A204.1 (cell line): Measurements from ENCODE around the gene MYH15.
A peak's percentile ranks its signal among the peaks of the same experiment; 100 is the strongest.

Experiments used
- FAIRE-seq: peaks from 2 replicates; lab custom pipeline; 2012; peaks lifted over from hg19 to GRCh38; lab: Jason Lieb, UNC

Gene MYH15

DNA sequence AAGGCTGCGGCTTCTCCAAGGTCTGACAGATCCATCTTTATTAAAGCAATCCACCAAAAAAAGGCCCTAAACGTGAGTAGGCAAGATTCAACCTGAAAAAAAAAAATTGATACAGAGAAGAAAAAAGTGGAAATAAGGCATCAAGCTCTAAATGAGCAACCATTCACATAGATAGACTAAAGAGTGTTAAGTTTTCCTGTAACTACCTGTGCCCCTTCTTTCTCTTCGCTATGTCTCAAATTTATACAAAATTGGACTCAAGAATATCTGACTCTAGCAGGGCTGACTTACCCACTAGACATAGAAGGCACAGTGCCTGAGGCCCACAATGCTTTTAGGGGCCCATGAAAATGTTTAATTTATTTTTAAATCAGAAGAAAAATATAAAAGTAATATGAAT lies at the start of gene MYH15:
Gene MYH15, minus strand, starts transcription at position 101 of the 400 bp plus-strand sequence. Its CDS starts 66 bp downstream, at position 35.
- no peak for FAIRE-seq

DNA sequence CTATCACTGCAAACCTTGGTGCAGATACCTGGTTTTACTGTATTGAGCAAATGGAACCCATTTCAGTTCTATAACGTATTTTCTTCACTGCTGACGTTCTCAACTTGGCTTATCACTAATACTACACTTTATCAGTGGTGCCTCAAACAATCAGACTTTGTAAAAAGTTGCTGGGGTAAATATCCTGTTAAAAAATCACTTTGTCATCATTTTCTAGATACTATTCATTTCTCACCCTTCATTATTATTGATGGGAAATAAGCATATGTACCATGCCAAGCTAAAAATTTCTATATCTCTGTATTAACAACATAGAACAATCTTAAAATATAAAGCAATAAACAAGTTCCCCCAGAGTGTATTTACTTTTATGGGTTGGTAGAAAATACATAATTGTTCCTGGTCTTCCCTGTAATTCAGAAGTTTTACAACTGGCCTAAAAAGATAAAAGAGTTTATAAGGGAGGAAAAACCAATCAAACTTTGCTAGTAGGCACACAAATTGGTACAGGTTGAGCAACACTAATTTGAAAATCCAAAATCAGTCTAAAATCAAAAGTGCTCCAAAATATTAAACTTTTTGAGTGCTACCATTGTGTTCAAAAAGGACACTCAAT lies 45.7 kb upstream of the MYH15 start:
- FAIRE-seq, result no peak

DNA sequence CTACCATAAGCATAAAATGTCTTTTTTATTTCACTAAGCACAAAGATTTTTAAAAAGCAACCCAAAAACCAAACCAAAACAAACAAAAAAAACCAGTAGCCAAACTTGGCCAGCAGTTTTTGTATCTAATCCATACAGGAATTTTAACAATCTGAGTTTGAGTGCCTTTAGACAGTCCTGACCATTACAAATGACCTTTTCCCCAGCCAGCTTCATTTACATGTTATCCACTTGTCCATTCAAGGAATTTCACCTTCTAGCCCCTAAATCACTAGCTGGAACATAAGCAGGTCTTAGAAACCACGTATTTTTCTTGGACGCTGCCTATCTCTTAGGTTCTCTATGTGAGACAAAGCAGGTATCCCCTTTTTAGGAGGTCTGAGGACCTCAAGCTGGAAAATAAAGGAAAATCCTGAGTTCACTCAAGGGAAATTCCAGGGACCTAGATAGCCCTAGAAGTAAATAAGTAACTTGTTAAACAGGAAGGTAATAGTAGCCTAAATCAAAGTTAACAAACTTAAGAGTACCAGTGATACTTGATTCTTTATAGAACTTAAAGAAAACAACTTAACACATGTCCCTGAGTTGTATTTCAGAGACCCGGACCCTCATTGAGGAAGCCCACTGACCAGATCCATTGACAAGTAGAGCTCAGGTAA lies 44.6 kb upstream of the MYH15 start:
- no peak for FAIRE-seq

DNA sequence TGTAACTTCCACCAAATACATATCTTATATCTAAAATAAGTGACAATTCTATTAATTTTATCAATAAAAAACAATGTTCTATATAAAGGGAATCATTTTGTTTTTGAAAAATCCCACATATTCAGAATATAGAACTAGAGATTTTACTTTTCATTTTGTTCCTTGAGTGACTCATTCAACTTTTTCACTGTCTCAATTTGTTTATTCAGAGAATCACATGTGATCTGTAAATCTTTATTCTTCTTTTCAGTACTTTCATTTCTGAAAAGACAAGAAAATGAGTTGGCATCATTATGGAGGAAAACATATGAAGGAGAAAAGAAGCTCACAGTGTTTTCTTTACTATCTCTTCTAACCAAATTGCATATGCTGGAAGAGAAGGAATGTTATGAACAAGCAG lies 43.8 kb upstream of the MYH15 start:
- no peak for FAIRE-seq

DNA sequence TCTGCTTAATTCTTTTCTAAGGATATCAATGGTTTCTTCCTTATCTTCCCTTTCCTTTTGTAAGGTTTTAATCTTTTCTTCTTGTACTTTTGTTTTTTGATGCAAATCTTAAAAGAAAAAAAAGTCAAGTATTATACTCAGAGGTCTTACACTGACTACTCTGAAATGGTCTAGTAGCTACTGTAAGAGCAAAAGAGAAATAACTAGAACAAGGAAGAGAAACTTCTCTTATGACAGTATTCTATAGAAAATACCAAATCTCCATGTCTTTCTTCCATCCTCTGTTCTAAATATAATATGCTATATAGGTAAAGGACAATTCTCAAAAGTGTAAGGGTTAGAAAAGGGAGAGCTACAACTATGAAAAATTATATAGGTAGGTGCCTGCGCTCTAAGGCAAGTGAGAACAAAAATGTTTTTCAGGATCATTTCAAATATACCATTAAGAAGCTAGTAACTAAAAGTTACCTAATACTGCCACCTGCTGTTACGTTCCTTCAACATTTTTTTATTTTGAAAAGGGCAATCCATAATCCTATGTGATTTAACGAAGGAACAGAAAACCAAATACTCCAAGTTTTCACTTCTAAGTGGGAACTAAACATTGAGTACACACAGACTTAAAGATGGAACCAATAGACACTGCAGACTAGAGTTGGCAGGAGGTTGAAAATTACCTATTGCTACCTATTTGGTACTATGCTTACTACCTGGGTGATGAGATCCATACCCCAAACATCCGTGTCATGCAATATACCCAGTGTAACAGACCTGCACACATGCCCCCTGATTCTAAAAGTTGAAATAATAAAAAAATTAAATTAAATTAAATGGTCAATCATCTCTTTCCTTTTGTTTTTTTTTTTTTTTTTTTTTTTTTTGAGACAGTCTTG lies 42.1 kb upstream of the MYH15 start:
- FAIRE-seq, result peak; percentile 91

DNA sequence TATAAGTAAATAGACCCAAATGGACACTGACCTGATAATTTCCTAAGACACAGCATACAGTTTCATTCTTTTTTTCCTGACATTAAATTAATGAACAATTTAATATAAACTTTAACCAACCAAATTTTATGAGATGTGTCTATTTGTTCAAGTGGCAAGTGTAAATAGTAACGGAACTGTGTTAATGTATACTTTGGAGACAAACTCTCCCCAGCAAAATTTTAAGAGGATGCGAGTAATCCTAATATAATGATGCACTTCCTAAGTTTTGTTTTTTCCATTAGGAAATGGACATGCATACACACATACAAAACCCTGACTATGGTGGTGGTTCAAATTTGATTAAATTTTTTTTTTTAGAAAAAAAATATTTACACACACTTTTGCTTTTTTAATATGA lies 38.5 kb upstream of the MYH15 start:
- no peak for FAIRE-seq

DNA sequence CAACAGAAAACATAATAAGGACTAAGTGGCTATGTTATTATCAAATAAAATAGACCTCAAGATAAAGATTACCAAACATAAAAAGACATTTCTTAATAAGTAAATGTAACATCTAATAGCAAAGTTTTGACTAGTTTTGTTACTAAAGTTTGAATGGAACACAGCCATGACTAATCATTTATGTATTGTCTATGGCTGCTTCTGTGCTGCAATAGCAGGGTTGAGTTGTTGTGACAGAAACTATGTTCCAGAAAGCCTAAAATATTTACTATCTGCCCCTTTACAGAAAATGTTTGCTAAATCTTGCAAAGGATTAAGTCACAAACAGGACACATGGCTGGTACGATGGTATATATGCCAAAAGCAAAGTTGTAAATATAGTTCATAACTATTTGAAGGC lies 37.9 kb upstream of the MYH15 start:
- FAIRE-seq, result peak; percentile 3

DNA sequence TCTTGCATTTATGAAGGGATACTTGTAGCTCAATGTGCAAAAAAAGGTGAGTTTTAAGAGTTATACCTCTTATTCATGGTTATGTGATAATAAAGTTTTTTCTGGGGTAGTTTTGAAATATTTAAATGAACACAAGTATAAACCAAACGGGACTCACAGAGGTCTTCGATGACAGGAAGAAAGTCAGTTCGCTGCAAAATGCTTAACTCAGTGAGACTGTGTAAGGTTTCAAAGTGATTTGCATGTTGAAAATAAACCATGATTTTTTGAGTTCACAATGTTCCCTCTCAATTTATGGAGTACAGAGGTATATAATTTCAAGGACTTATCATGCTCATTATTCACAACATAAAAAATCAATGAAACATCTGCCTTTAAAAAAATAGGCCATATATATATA lies 36.3 kb upstream of the MYH15 start:
- no peak for FAIRE-seq

DNA sequence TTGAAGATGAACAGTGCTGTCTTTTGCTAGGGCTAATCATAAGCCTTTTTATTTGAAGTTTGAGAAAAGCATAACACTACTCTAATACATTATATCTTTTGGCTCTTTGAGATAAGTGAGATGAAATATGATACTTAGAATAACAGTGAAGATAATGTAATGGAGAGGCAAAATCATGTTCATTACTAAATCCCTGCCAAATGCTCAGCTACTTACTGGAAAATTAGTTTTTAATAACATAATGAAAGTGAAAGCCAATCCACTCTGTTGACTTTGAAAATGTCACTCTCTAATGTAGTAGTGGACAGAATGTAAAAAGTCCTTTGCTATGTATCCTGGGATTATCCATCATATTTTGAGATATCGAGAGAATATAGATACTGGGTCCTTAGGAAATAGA lies 35.9 kb upstream of the MYH15 start:
- FAIRE-seq, result no peak

DNA sequence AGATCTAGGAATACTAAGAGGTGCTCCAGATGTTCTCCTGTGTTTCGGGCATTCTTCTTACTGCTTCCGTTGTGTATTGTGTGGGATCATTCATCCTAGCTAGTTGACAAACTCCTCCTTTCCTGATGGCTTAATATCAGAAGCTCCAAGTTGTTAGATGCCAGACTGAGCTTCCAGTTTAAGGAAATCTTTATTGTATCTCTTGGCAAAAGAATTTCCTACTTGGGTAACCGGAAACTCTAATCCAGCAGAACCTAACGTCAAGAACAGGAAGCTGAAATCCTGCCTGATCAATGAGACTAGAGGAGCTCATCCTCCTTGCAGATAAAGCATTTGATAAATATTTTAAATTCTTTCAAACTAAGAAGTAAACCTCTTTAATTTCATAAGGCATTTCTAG lies 27.7 kb upstream of the MYH15 start:
- no peak for FAIRE-seq

DNA sequence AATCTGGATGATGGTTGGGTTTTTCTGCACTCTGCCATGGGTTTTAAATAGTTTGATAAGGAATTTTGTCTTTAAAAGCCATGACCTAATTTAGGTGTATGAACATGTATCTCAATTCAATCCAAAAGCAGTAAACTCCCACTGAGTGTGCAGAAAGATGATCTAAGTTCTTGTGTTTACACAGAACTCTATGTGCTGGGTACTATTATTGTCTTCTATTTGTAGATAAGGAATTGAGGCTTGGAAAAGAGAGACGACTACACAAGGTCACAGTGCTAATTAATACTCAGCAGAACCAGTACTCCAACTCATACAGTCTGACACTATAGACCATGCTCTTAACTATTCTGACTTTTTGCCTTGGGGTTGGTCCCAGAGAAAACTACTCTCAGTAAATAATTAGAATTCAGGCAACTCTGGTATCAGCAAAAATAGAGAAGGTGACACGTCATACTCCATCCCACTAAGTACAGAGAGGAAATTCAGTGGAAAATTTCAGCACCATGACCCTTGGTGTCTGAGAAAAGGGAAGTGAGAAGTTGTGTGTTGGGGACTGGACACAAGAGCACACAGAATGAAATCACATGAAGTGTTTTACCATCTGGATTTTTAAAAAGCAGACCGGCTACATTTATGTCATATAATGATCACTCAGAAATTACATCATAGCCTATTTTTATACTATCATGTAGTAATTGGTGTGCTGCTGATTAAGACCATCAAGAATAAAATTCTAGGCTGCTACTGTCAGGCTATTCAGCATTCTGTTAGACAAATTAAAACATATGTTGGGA lies 18.3 kb upstream of the MYH15 start:
- FAIRE-seq, result no peak

DNA sequence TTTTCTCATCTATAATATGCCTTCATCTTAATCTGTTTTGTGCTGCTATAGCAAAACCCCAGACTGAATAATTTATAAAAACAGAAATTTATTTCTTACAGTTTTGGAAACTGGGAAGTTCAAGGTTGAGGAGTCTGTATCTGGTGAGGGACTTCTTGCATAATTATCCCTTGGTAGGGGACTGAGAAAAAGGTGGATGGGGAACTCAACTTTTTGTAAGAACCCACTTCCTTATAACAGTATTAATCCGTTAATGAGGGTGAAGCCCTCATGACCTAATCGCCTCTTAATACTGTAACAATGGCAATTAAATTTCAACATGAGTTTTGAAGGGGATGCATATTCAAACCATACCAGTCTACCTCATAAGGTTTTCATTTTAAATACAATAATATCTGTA lies 17.4 kb upstream of the MYH15 start:
- FAIRE-seq, result no peak

DNA sequence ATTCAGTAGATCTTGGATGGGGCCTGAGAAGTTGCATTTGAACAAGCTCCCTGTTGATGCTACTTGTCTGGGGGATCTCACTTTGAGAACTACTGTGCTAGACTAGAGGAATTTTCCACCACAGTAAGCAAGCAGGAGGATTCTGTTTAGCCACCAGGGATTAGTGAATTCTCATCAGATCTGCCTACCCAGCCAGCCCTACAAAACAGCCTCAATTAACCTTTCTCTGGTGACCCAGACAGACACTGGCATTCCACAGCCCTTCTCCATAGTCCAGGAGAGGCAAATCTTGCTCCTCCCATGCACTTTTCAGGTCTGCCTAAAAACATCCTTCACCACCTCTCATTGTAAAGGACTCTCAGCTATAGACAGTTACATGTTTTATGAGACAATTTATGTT lies 16.7 kb upstream of the MYH15 start:
- FAIRE-seq, result no peak

DNA sequence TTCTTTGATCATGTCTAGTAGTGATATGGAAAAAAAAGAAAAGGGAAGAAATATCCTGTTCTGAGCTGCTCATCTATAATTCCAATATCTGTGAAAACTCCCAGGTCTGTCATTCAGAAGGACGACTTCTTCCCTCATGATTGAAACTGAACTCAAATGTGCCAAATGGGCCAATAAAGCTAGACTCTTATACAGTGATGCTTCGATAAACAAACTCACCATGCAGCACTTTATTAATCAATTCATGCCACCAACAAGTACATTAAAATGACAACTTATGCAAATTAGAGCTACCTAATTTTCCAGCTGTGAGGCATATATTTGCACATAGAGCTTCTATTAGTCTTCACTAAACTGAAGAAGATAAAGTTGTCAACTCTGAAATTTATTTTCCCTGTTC lies 15.6 kb upstream of the MYH15 start:
- FAIRE-seq, result no peak

DNA sequence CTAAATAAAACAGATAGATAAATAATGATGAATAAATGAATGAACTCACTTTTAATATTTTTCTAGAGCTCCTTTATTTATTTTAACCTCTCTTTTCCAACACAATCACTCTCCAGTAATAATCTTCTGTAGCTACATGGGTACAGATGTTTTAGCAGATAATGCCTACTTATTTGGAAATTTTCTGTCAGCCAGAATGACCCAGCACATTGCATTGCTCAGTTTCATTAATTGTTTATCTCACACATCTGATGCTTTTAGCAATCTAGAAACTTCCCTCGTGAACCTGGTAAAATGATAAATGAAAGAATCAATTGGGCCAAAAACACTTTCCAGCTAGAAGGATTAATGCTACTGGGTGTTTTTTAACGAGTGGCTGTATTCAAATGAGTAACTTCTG lies 14.9 kb upstream of the MYH15 start:
- FAIRE-seq, result no peak

DNA sequence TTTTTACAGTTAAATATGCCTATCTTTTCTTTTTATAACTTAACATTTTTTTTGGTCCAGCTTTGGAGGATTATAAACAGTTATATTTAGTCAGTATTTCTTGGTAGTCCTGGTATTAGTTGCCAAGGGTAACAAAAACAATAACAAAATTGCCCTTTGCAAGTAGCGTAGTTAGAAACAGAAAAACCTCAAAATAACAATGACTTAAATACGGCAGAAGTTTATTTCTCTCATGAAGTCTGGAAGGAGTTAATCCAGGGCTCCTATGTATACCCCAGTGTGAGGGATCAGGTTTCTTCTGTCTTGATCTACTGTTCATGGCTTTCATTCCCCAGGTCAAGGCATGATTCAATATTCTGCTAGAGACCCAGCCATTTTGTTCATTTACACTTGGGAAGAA lies 14.1 kb upstream of the MYH15 start:
- FAIRE-seq, result no peak

DNA sequence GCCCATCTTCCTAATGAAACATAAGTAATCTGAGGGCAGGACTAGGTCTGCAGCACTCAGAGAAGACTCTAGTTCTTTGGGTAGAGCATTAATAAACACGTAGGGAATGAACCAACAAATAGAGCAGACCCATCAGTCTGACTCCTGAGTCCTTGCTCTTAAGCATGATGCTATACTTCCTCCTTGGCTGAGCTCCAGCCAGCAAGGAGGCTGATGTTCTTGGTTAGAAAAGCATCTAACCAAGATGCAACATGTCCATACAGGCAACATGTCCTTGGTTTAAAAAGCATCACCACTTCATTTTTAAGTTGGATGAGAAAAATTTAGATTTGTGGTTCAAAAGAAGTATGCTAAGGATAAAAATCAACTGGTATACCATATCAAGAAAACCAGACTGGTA lies 8.5 kb upstream of the MYH15 start:
- no peak for FAIRE-seq

DNA sequence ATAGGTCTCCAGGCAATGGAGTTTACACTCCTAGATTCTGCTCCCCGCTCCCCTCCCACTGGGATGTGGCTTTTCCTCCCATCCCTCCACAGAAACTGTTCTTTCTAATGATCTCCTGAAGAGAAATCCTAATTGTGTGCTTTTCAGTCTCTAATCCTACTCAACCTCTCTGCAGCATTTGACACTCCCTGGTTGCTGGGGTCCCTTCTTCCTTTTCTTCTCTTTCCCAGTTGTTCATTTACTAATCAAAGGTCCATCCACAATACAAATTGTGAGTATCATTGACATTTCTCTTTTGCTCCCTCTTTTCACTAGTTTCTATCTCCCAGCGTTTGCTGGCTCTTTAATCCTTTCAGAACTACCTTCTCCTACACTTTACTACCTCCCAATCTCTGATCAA lies 6.5 kb upstream of the MYH15 start:
- FAIRE-seq, result no peak

DNA sequence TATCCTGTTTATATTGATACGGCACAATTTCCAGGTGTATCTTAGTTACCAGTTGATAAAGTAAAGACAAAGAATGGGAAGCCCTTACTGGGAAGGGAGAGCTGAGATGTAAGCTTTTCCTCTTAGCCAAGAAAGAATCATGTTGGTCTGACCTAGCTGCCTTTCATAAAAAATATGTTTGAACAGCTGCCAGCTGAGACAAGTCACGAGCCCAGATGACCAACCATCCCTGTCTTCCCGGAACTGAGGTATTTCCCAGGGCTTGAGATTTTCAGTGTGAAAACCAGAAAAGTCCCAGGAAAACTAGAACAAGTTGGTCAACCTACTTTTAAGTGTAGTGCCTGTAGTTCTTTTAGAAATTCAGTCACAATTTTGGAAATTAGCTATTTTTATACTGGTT lies 3.6 kb upstream of the MYH15 start:
- FAIRE-seq, result no peak

DNA sequence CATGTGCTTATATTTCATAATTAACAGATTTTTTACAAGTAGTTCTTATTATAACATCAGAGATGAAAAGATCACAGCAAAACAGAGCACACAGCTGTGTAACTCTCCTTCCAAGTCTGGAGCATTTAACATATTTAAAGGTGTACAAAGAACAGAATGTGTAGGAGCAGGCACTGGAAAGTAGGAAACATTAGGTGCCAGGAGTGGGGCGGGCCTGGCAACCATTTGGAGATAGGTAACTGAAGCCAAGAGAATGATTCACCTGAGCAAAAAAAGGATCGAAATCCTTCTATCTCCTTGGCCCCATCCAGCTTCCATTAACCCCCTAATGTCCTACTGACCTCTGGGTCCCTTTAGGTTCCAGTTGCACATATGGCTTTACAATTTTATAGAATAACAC lies 2.3 kb upstream of the MYH15 start:
- FAIRE-seq, result no peak

DNA sequence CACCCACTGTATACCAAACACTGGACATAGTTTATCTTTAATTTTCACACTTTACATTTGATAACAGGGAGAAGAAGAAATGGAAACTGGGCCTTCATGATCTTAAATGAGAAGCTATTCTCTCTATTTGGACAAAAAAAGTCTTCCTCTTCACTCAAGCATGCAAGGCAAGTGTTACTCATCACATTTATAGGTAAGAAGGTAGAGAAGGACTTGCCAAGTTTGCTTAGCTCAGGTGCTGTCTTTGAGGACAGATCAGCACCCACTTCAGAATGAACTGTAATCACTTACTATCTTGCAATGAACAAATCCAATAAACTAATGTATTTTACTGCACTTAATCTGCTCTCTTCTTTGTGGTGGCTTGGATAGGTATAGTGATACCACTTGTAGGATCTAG lies 1.1 kb upstream of the MYH15 start:
- no peak for FAIRE-seq

DNA sequence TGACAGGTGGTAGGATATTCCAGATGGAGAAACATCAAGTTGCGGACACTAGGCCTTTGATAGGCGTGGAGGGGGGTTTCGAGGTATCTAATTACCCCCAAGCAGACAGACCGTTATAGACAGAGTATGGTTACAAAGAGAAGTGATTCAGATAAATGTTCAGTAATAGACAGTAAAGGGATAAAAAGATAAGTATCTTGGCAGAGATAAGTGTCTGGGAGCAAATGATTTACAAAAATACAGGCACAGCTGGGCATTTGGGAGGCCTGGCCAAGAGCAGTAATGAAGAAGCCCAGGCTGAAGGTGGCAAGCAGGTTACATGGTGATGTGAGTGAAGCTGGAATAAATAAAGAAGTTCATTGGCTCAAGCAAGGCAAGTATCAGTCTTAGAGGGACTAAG lies 659 bp upstream of the MYH15 start:
- FAIRE-seq, result no peak

DNA sequence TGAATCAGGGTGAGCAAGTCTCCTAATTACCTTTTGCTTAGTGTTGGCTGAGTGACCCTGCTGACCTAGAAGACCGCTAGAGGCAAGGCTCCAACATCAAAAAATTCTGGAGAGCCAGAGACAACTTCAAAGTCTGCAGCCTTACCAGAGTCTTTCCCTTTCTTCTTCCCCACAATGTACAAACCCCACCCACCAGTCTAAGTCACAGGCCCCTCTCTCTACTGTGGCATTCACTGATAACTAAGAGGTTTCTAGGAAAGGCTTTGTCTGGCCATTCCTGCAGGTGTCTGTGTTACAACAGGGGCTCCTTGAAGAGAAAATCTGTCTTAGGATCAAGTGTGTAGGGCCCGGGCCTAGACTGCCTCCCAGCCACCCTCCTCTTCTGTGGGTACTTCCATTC lies 525 bp downstream of the MYH15 start:
- FAIRE-seq, result no peak
